ENCODE measurements around the gene TNXB. TPM values are rescaled to one million over a fixed set of nuclear protein-coding genes. Genes with fewer than 3 reads are reported as not detected.
"Not testable (repeated sequence)": the region's sequence is repeated elsewhere in the genome, so short reads cannot be mapped to it uniquely, and the experiment has no call there.

TNXB gene
- total RNA-seq, 2 donors from 2014 or later: 138 to 210 TPM

DNA sequence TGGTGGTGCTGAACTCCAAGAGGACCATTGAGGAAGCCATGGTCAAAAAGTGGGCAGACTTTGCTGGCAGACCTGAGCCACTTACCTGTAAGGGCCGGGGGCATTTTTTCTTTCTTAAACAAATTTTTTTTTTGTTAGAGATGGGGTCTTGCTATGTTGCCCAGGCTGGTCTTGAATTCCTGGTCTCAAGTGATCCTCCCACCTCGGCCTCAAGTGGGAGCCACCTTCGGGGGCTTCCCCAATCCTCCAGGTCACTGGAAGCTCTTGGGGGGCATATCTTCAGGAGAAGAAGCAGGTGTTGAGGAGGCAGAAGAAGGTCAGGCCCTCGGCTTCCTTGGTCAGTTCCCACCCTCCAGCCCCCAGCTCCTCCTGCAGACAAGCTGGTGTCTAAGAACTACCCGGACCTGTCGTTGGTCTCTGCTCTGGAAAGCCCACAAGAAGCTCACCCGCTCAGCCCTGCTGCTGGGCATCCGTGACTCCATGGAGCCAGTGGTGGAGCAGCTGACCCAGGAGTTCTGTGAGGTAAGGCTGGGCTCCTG lies 103.1 kb downstream of the TNXB start:
- H3K27me3 ChIP-seq; H3K27ac ChIP-seq; H3K4me1 ChIP-seq; H3K4me3 ChIP-seq; H3K36me3 ChIP-seq; DNase-seq (ENCODE audit: low spot score); H3K9me3 ChIP-seq: not testable (repeated sequence)

DNA sequence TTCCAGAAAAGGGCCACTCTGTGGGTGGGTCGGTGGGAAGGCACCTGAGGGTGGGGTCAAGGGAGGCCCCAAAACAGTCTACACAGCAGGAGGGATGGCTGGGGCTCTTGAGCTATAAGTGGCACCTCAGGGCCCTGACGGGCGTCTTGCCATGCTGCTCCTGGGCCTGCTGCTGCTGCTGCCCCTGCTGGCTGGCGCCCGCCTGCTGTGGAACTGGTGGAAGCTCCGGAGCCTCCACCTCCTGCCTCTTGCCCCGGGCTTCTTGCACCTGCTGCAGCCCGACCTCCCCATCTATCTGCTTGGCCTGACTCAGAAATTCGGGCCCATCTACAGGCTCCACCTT lies 103.6 kb downstream of the TNXB start:
- not testable (repeated sequence) for H3K36me3 ChIP-seq; H3K4me1 ChIP-seq; H3K4me3 ChIP-seq; DNase-seq (ENCODE audit: low spot score); H3K9me3 ChIP-seq; H3K27me3 ChIP-seq
- H3K27ac ChIP-seq: peak overlapping the region in 1 of 2 donors; percentile 55

DNA sequence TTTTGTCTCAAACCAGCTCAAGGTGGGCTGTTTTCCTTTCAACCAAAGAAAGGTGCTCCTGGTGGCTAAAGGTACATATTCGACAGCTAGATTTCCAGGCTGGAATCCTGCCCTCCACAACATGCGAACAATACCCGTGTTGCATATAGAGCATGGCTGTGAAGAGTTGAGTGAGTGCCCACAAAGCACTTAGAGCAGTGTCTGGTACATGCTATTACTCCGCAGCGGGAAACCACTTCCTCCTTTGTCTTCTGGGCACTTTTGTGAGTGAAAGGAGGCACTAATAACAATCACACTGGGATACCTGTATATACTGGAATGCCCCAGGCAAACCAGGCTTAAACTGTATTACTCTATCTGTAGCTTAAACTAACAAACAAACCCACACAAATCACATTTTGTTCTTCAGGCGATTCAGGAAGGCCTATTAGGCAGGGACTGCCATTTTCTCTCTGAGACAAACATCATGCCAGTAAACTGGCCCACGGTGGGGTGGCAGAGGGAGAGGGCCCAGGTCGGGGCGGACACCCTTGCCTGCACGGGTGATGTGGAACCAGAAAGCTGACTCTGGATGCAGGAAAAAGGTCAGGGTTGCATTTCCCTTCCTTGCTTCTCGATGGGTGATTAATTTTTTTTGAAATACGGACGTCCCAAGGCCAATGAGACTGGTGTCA lies 104.1 kb downstream of the TNXB start:
- not testable (repeated sequence) for H3K4me1 ChIP-seq; H3K4me3 ChIP-seq; H3K36me3 ChIP-seq; H3K9me3 ChIP-seq; H3K27me3 ChIP-seq; DNase-seq (ENCODE audit: low spot score)
- H3K27ac ChIP-seq: peak overlapping the region in 1 of 2 donors; percentile 55

DNA sequence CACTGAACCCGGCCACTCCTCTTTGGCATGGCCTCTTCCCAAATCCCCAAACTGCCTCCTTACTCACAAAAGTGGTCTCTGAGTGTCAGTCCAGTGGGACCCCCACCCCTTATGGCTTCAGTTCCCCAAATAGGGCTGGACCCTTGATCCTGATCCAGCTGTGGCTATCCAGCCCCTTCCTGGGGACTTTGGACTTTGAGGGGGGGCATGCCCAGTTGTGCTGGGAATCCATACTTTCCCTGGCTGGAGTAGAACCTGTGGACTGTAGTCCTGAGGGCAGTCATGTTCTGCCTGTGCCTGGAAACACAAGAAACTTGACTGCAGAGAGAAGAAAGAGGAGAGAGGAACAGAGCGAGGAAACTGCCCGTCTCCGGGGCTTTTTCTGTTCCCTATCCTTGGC lies 104.7 kb downstream of the TNXB start:
- H3K4me3 ChIP-seq; DNase-seq (ENCODE audit: low spot score); H3K4me1 ChIP-seq; H3K9me3 ChIP-seq; H3K27me3 ChIP-seq; H3K36me3 ChIP-seq: not testable (repeated sequence)
- H3K27ac ChIP-seq: peak overlapping the region in 1 of 2 donors; percentile 16

DNA sequence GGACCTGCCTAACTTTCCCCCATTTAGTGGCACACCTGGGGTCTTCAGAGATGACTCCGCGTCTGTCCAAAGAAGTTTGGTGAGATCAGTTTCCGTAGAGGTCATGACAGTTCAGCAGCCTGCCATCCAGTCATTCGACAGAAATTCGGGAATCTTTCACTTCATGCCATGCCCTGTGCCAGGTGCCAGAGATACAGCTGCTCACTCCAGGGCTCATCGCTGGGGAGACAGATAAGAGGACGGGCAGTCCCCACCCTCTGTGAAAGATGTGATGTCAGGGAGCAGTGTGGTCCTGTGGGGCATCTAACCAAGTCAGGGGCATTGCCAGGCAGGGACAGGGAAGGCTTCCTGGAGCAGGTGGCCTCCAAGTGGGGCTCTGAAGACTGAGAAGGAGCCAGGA lies 105.8 kb downstream of the TNXB start:
- H3K4me3 ChIP-seq; H3K36me3 ChIP-seq; H3K27ac ChIP-seq; H3K27me3 ChIP-seq; H3K9me3 ChIP-seq; DNase-seq (ENCODE audit: low spot score); H3K4me1 ChIP-seq: not testable (repeated sequence)

DNA sequence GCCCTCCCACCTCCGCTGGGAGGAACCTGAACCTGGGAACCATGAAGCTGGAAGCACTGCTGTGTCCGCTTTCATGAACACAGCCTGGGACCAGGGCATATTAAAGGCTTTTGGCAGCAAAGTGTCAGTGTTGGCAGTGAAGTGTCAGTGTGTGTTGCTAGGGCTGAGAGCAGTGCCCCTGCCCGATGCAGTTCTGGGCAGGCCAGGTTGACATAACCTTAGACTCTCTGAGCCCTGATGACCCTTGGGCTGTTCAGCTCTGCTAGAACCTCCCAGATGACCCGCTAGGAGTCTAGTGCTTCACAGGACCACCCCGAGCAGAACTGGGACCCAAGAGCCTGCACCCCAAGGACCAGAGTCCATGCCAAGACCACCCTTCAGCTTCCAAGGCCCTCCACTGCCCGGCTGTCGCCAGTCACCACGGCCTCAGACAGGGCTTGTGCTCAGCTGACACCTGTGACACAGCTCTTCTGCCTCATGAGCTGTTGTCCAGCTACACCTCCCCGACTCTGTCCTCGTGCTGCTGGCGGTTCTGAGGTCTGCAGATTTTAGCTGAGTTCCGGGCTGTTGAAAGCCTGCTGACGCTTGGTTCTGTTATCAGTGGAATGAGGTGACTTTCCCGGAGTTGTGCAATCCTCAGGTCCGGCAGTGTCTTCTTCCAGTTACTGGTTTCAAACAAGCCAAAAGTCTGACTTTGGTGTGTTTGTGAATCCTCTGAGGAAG lies 106.4 kb downstream of the TNXB start:
- not testable (repeated sequence) for H3K36me3 ChIP-seq; H3K4me1 ChIP-seq; H3K27me3 ChIP-seq; H3K9me3 ChIP-seq; H3K27ac ChIP-seq; H3K4me3 ChIP-seq; DNase-seq (ENCODE audit: low spot score)

DNA sequence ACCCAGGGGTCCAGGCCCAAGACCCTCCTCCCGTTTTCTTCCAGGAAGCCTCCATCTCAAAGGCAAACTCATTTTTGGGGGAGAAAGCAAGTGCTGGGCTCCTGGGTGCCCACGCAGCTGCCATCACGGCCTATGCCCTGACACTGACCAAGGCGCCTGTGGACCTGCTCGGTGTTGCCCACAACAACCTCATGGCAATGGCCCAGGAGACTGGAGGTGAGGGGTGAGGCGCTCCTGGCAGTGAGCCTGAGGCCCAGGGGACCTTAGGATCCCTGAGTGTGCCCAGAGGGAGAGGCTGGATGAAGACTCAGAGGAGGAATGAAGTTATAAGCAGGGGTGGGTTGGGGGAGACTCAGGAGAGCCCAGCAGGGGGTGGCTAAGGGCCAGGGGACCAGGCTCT lies 112.8 kb downstream of the TNXB start:
- H3K4me3 ChIP-seq; H3K27ac ChIP-seq; H3K36me3 ChIP-seq; H3K4me1 ChIP-seq; H3K9me3 ChIP-seq; DNase-seq (ENCODE audit: low spot score); H3K27me3 ChIP-seq: not testable (repeated sequence)

DNA sequence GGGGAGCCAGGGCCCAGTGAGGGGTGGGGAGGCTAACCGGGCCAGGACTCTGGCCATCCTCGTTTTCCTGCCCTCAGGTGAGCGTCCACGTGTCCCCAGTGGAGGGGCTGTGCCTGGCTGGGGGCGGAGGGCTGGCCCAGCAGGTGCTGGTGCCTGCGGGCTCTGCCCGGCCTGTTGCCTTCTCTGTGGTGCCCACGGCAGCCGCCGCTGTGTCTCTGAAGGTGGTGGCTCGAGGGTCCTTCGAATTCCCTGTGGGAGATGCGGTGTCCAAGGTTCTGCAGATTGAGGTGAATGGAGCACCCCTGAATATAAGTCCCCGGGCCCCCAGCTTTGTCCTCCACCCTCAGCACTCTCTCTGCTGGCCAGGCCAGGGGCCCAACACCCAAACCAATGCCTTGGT lies 114.7 kb downstream of the TNXB start:
- H3K4me1 ChIP-seq; H3K27me3 ChIP-seq; H3K9me3 ChIP-seq; H3K4me3 ChIP-seq; DNase-seq (ENCODE audit: low spot score); H3K27ac ChIP-seq; H3K36me3 ChIP-seq: not testable (repeated sequence)

Other genes starting within 250 kb of the TNXB start
- gene NEU1, start 246.5 kb downstream of the TNXB start, total RNA-seq: 10 to 100 TPM; 28.0 to 37.7 TPM
- not detected for gene SLC44A4, start 230.3 kb downstream of the TNXB start, total RNA-seq
- gene EHMT2, start 211.6 kb downstream of the TNXB start, total RNA-seq: 10 to 100 TPM; 10.5 to 19.1 TPM
- gene ZBTB12, start 207.3 kb downstream of the TNXB start, total RNA-seq: under 1 TPM; 0.47 to 0.52 TPM
- gene C2, start 181.6 kb downstream of the TNXB start, total RNA-seq: 10 to 100 TPM in 1 of 2 donors, 1 to 10 TPM in 1; 3.5 to 19.9 TPM
- 100 to 1,000 TPM in 1 of 2 donors, 10 to 100 TPM in 1; 65.5 to 126 TPM for gene CFB, start 163.2 kb downstream of the TNXB start, total RNA-seq
- gene NELFE, start 150.4 kb downstream of the TNXB start, total RNA-seq: 10 to 100 TPM; 40.0 to 81.7 TPM
- 10 to 100 TPM; 18.7 to 31.6 TPM for gene SKIC2, start 150.2 kb downstream of the TNXB start, total RNA-seq
- 10 to 100 TPM; 12.1 to 14.1 TPM for gene DXO, start 137.2 kb downstream of the TNXB start, total RNA-seq
- gene C4A, start 127.3 kb downstream of the TNXB start, total RNA-seq: 100 to 1,000 TPM; 152 to 175 TPM
- 100 to 1,000 TPM; 150 to 241 TPM for gene C4B, start 94.5 kb downstream of the TNXB start, total RNA-seq
- gene CYP21A2, start 70.9 kb downstream of the TNXB start, total RNA-seq: 1 to 10 TPM in 1 of 2 donors, under 1 TPM in 1; 0.19 to 1.2 TPM
- 10 to 100 TPM; 15.0 to 15.3 TPM for gene ATF6B, start 18.9 kb upstream of the TNXB start, total RNA-seq
- gene FKBPL, start 20.9 kb upstream of the TNXB start, total RNA-seq: 1 to 10 TPM; 1.1 to 3.4 TPM
- gene PRRT1, start 42.6 kb upstream of the TNXB start, total RNA-seq: 1 to 10 TPM in 1 of 2 donors, under 1 TPM in 1; 0.70 to 1.1 TPM
- gene PPT2, start 44.8 kb upstream of the TNXB start, total RNA-seq: 10 to 100 TPM; 19.5 to 27.0 TPM
- gene EGFL8, start 55.3 kb upstream of the TNXB start, total RNA-seq: 1 to 10 TPM; 4.8 to 5.2 TPM
- gene AGPAT1, start 66.7 kb upstream of the TNXB start, total RNA-seq: 10 to 100 TPM; 59.6 to 77.1 TPM
- gene RNF5, start 69.1 kb upstream of the TNXB start, total RNA-seq: 100 to 1,000 TPM; 104 to 106 TPM
- 1 to 10 TPM in 1 of 2 donors, under 1 TPM in 1; 0.94 to 1.4 TPM for gene AGER, start 74.9 kb upstream of the TNXB start, total RNA-seq
- gene PBX2, start 80.9 kb upstream of the TNXB start, total RNA-seq: 10 to 100 TPM; 26.0 to 32.5 TPM
- gene GPSM3, start 83.3 kb upstream of the TNXB start, total RNA-seq: 1 to 10 TPM; 3.6 to 9.0 TPM
- 10 to 100 TPM; 16.2 to 22.5 TPM for gene NOTCH4, start 114.7 kb upstream of the TNXB start, total RNA-seq